ENCODE measurements around the gene LETM1.
"Not testable (repeated sequence)": the region's sequence is repeated elsewhere in the genome, so short reads cannot be mapped to it uniquely, and the experiment has no call there.

Gene LETM1

GRCh38 chr4:1841201-1841886, 14.6 kb downstream of the LETM1 start:
- Histone ChIP-seq H3K27me3 (replicated peaks; ENCODE audit: control insufficient read depth, insufficient read depth, low read length, poor library complexity, severe bottlenecking) (no peaks in the 10 kb centered on the region), H3K9me3 (ENCODE audit: control insufficient read depth, low read length) (no peaks in the 10 kb centered on the region), H3K36me3 (ENCODE audit: control insufficient read depth, insufficient read depth, low read length) (peaks cover 40% of the 10 kb centered on the region), H3K4me1 (ENCODE audit: control insufficient read depth, insufficient read depth, low read length, poor library complexity, severe bottlenecking) (no peaks in the 10 kb centered on the region), H3K4me3 (ENCODE audit: insufficient read depth, low read depth, low read length, poor library complexity, severe bottlenecking) (no peak overlapping the region), H3K27ac (ENCODE audit: insufficient read depth, low read length, poor library complexity, severe bottlenecking) (no peak overlapping the region)
- no peak for DNase-seq

DNA sequence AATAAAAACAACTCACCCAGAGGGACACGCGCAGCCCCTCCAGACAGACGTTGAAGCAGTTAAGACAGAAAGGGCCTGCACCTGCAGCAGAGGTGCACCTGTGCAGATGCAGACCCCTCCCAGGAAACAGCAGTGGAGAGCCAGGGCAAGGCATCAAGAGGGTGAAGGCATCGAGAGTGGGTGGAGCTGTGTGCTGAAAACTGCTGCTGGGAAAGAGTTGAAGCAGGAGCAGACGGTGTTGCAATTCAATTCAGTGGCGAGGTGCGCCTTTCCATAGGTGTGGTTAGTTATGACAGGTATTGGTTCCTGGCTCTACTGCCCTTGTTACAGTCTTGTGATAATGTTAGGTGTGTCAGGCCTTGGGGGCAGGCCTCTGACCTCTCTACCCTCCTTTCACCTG, 16.7 kb downstream of the LETM1 start:
- H3K27me3 ChIP-seq (replicated peaks; ENCODE audit: control insufficient read depth, insufficient read depth, low read length, poor library complexity, severe bottlenecking): no peaks in the 10 kb centered on the region
- H3K4me3 ChIP-seq (ENCODE audit: insufficient read depth, low read depth, low read length, poor library complexity, severe bottlenecking): no peak overlapping the region
- H3K9me3 ChIP-seq (ENCODE audit: control insufficient read depth, low read length): no peaks in the 10 kb centered on the region
- DNase-seq: no peak
- H3K4me1 ChIP-seq (ENCODE audit: control insufficient read depth, insufficient read depth, low read length, poor library complexity, severe bottlenecking): no peaks in the 10 kb centered on the region
- H3K27ac ChIP-seq (ENCODE audit: insufficient read depth, low read length, poor library complexity, severe bottlenecking): no peak overlapping the region
- H3K36me3 ChIP-seq (ENCODE audit: control insufficient read depth, insufficient read depth, low read length): peaks cover 58% of the 10 kb centered on the region

DNA sequence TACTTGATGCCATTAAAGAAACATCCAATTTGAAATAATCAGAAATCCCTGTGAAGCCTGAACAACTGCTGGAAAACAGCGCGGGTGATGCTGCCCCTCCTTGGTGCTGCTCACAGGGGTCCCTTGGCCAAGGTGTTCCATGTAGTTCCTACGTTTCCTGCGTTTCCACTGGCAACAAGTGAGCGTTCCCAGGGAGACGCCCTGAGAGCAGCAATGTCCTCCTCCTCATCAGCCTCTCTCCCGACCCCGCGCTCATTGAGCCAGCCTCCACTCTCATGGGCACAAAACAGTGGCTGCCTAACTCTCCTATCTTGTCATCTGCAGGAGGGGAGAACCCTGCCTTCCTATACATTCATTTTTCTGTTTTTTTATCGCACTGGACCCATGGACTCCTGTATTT, 18.9 kb downstream of the LETM1 start:
- Histone ChIP-seq H3K4me3 (ENCODE audit: insufficient read depth, low read depth, low read length, poor library complexity, severe bottlenecking) (no peak overlapping the region), H3K4me1 (ENCODE audit: control insufficient read depth, insufficient read depth, low read length, poor library complexity, severe bottlenecking) (no peaks in the 10 kb centered on the region), H3K9me3 (ENCODE audit: control insufficient read depth, low read length) (no peaks in the 10 kb centered on the region), H3K27me3 (replicated peaks; ENCODE audit: control insufficient read depth, insufficient read depth, low read length, poor library complexity, severe bottlenecking) (no peaks in the 10 kb centered on the region), H3K36me3 (ENCODE audit: control insufficient read depth, insufficient read depth, low read length) (peaks cover 68% of the 10 kb centered on the region), H3K27ac (ENCODE audit: insufficient read depth, low read length, poor library complexity, severe bottlenecking) (no peak overlapping the region)
- no peak for DNase-seq

DNA sequence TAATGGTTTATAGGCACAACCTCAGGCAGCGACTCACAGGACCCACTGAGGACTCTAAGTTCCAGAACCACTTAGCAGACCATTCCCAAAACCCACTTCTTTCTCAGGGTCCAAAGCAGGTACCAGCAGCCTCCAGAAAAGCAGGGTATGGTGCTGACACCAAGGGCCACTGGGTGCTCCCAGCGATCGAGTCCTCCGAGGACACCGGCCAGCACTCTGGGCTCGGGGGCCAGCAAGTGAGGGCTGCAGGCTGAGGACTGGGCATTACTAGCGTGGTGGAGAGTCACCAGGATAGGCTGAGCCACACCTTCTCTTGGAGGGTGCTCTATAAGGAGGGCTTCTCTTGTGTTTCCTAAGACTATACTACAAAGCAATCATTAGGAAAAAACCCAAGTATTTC, 19.3 kb downstream of the LETM1 start:
- Histone ChIP-seq H3K4me3 (ENCODE audit: insufficient read depth, low read depth, low read length, poor library complexity, severe bottlenecking) (no peak overlapping the region), H3K27me3 (replicated peaks; ENCODE audit: control insufficient read depth, insufficient read depth, low read length, poor library complexity, severe bottlenecking) (no peaks in the 10 kb centered on the region), H3K36me3 (ENCODE audit: control insufficient read depth, insufficient read depth, low read length) (peaks cover 72% of the 10 kb centered on the region), H3K9me3 (ENCODE audit: control insufficient read depth, low read length) (no peaks in the 10 kb centered on the region), H3K27ac (ENCODE audit: insufficient read depth, low read length, poor library complexity, severe bottlenecking) (no peak overlapping the region), H3K4me1 (ENCODE audit: control insufficient read depth, insufficient read depth, low read length, poor library complexity, severe bottlenecking) (no peaks in the 10 kb centered on the region)
- DNase-seq: no peak

GRCh38 chr4:1835836-1836235, 20.1 kb downstream of the LETM1 start:
- not testable (repeated sequence) for H3K27ac ChIP-seq (ENCODE audit: insufficient read depth, low read length, poor library complexity, severe bottlenecking); DNase-seq; H3K4me3 ChIP-seq (ENCODE audit: insufficient read depth, low read depth, low read length, poor library complexity, severe bottlenecking); H3K4me1 ChIP-seq (ENCODE audit: control insufficient read depth, insufficient read depth, low read length, poor library complexity, severe bottlenecking); H3K27me3 ChIP-seq (replicated peaks; ENCODE audit: control insufficient read depth, insufficient read depth, low read length, poor library complexity, severe bottlenecking); H3K9me3 ChIP-seq (ENCODE audit: control insufficient read depth, low read length)
- peaks cover 72% of the 10 kb centered on the region for H3K36me3 ChIP-seq (ENCODE audit: control insufficient read depth, insufficient read depth, low read length)

DNA sequence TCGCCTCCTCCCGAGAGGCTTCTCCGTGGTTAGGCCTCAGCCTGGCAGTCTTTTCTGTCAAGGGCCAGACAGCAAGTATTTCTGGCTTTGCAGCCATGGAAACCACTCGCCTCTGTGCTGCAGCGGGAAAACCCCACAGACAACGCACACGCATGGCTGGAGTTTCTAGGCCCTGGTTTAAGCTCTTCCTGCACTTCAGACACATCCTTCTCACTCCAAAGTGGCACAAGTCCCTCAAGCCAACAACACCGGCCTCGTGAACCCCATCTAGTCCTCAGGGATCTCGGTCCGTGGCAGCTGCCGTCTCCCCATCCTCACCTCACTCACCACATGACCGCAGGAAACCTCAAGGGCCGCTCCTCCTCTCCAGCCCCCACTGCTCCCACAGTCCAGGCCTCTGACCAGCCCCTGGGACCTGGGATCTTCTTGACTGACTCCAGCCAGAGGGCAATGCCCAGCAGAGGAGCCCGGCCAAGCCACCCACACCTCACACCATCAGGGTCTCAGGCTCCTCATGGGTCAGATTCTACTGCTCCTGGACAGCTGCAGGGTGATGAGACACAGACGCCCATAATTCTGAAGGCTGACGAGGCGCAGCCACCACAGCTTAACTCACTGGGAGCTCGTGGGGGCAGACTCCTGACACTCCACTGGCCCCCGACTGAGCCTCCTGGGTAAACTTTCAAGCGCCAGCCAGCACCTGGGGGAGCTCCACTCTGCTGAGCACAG, 21.7 kb downstream of the LETM1 start:
- H3K4me3 ChIP-seq (ENCODE audit: insufficient read depth, low read depth, low read length, poor library complexity, severe bottlenecking): no peak overlapping the region
- no peaks in the 10 kb centered on the region for H3K4me1 ChIP-seq (ENCODE audit: control insufficient read depth, insufficient read depth, low read length, poor library complexity, severe bottlenecking)
- no peak for DNase-seq
- H3K27ac ChIP-seq (ENCODE audit: insufficient read depth, low read length, poor library complexity, severe bottlenecking): no peak overlapping the region
- H3K9me3 ChIP-seq (ENCODE audit: control insufficient read depth, low read length): no peaks in the 10 kb centered on the region
- H3K27me3 ChIP-seq (replicated peaks; ENCODE audit: control insufficient read depth, insufficient read depth, low read length, poor library complexity, severe bottlenecking): no peaks in the 10 kb centered on the region
- H3K36me3 ChIP-seq (ENCODE audit: control insufficient read depth, insufficient read depth, low read length): peaks cover 70% of the 10 kb centered on the region

GRCh38 chr4:1833307-1834046, 22.5 kb downstream of the LETM1 start:
- Histone ChIP-seq H3K27me3 (replicated peaks; ENCODE audit: control insufficient read depth, insufficient read depth, low read length, poor library complexity, severe bottlenecking) (no peaks in the 10 kb centered on the region), H3K27ac (ENCODE audit: insufficient read depth, low read length, poor library complexity, severe bottlenecking) (no peak overlapping the region), H3K36me3 (ENCODE audit: control insufficient read depth, insufficient read depth, low read length) (peaks cover 64% of the 10 kb centered on the region), H3K4me3 (ENCODE audit: insufficient read depth, low read depth, low read length, poor library complexity, severe bottlenecking) (no peak overlapping the region), H3K4me1 (ENCODE audit: control insufficient read depth, insufficient read depth, low read length, poor library complexity, severe bottlenecking) (no peaks in the 10 kb centered on the region), H3K9me3 (ENCODE audit: control insufficient read depth, low read length) (no peaks in the 10 kb centered on the region)
- DNase-seq: no peak

DNA sequence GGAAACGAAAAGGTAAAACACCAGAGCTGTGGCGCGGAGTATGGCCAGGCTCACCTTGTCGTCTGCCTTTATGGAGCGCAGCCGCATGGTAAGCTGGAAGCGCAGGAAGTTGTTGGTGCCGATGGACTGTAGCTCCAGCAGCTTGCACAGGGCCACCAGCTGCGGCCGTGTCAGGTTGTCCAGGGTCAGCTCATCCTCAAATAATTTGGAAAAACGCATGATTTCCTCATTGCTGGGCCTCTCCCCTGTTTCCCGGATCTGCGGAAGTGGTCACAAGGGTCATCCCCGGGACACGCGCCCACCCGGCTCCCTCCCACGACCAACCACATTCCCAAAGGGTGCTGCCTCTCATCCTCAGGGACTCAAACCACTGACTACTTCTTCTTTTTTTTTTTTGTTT, 23.3 kb downstream of the LETM1 start:
- Histone ChIP-seq H3K27ac (ENCODE audit: insufficient read depth, low read length, poor library complexity, severe bottlenecking) (no peak overlapping the region), H3K4me1 (ENCODE audit: control insufficient read depth, insufficient read depth, low read length, poor library complexity, severe bottlenecking) (no peaks in the 10 kb centered on the region), H3K36me3 (ENCODE audit: control insufficient read depth, insufficient read depth, low read length) (peaks cover 64% of the 10 kb centered on the region), H3K9me3 (ENCODE audit: control insufficient read depth, low read length) (no peaks in the 10 kb centered on the region), H3K4me3 (ENCODE audit: insufficient read depth, low read depth, low read length, poor library complexity, severe bottlenecking) (no peak overlapping the region), H3K27me3 (replicated peaks; ENCODE audit: control insufficient read depth, insufficient read depth, low read length, poor library complexity, severe bottlenecking) (no peaks in the 10 kb centered on the region)
- DNase-seq: no peak

DNA sequence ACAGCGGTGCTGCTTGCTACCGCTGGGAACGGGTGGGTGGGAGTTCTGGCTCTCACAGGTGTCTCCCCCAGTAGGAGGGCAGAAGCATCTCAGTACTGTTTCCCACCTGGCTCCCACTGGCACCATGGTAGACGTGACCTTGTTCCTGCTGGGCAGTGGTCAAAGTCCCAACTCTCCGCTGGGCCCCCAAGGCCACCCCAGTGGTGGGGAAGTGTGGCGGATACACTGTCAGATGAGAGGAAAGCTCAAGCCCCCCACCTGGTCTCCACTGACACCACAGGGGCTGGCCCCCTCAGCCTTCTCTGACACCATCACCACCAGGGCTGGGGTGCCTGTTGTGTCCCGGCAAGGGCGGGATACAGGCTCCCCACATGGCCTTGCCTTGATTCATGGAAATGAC, 24.6 kb downstream of the LETM1 start:
- no peaks in the 10 kb centered on the region for H3K9me3 ChIP-seq (ENCODE audit: control insufficient read depth, low read length)
- no peak for DNase-seq
- no peak overlapping the region for H3K27ac ChIP-seq (ENCODE audit: insufficient read depth, low read length, poor library complexity, severe bottlenecking)
- H3K27me3 ChIP-seq (replicated peaks; ENCODE audit: control insufficient read depth, insufficient read depth, low read length, poor library complexity, severe bottlenecking): no peaks in the 10 kb centered on the region
- no peaks in the 10 kb centered on the region for H3K4me1 ChIP-seq (ENCODE audit: control insufficient read depth, insufficient read depth, low read length, poor library complexity, severe bottlenecking)
- H3K36me3 ChIP-seq (ENCODE audit: control insufficient read depth, insufficient read depth, low read length): peaks cover 62% of the 10 kb centered on the region
- no peak overlapping the region for H3K4me3 ChIP-seq (ENCODE audit: insufficient read depth, low read depth, low read length, poor library complexity, severe bottlenecking)

DNA sequence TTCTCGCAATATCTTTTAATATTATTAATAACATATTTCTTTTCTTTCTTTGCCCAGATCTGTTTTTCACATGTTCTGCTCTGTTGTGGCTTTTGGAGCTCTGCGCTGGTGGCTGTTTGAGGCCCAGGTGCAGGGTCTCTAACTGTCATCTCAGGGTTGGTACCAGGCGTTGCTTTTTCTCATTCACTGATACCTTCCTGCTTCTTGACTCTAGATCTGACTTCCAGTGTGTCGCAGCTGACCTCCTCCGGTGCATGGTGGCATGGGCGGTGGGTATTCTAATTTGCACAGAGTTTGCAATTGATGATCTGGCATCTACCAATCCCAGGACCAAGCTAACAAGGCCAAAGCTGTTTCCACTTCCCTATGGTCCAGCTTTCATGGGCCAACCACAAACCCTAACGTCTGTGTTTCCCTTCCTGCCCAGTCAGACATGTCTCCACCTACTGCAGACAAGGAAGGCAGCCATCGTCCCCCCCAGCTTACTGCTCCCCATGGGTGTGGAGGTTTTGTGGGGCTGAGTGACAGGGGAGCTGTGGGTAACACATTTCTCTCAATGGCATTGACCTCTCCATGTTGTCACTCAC, 25.2 kb downstream of the LETM1 start:
- DNase-seq: no peak
- Histone ChIP-seq H3K9me3 (ENCODE audit: control insufficient read depth, low read length) (no peaks in the 10 kb centered on the region), H3K27ac (ENCODE audit: insufficient read depth, low read length, poor library complexity, severe bottlenecking) (no peak overlapping the region), H3K36me3 (ENCODE audit: control insufficient read depth, insufficient read depth, low read length) (peaks cover 63% of the 10 kb centered on the region), H3K4me3 (ENCODE audit: insufficient read depth, low read depth, low read length, poor library complexity, severe bottlenecking) (no peak overlapping the region), H3K27me3 (replicated peaks; ENCODE audit: control insufficient read depth, insufficient read depth, low read length, poor library complexity, severe bottlenecking) (no peaks in the 10 kb centered on the region), H3K4me1 (ENCODE audit: control insufficient read depth, insufficient read depth, low read length, poor library complexity, severe bottlenecking) (no peaks in the 10 kb centered on the region)

Measured in effector memory CD4-positive, alpha-beta T cell (primary cell).